Neutrophil (primary cell): Measurements from ENCODE around the gene ASF1A.

ENCODE experiments used
- H3K27ac ChIP-seq: fragments of 200-600 bp; sonication (generic); 2 replicates; pipeline ENCODE4 v1.5.1; 2016; ENCODE audit warnings: mild to moderate bottlenecking, moderate library complexity
- H3K27me3 ChIP-seq: fragments of 200-600 bp; sonication (generic); 2 replicates; pipeline ENCODE4 v1.6.0; 2016; ENCODE audit warnings: mild to moderate bottlenecking
- H3K36me3 ChIP-seq: fragments of 200-600 bp; sonication (generic); 2 replicates; pipeline ENCODE4 v1.5.1; 2017
- H3K4me1 ChIP-seq, 2 experiments: fragments of 200-600 bp in 1 of 2; sonication (generic) in 1 of 2; 1 replicate in 1 of 2; 2 replicates in 1 of 2; pipeline versions ENCODE4 v1.5.1 to v1.6.1; 2013 to 2016; ENCODE audit warnings: low read depth in 1 of 2, low read length in 1 of 2, mild to moderate bottlenecking in 1 of 2, moderate library complexity in 1 of 2; ENCODE audit not compliant: control insufficient read depth in 1 of 2, insufficient read depth in 1 of 2
- H3K4me3 ChIP-seq, 2 experiments: fragments of 200-600 bp in 1 of 2; sonication (generic) in 1 of 2; 1 replicate in 1 of 2; 2 replicates in 1 of 2; pipeline ENCODE4 v1.5.1; 2013 to 2016; ENCODE audit warnings: low read depth in 1 of 2, low read length in 1 of 2, mild to moderate bottlenecking in 1 of 2, moderate library complexity in 1 of 2
- H3K9me3 ChIP-seq: fragments of 200-600 bp; sonication (generic); 2 replicates; pipeline ENCODE4 v1.5.1; 2016
- TF ChIP-seq, protein P1 (sequence below): fragments of 200-600 bp; sonication (generic); IDR thresholded peaks from 2 replicates; pipeline ENCODE4 v1.5.1; 2016; ENCODE audit warnings: antibody characterized with exemption

Gene ASF1A

GRCh38 chr6:118893807-118894424, at the start of gene ASF1A:
TSS of gene ASF1A (plus strand) at chr6:118894152. CDS start at chr6:118894414, 262 bp downstream.
- H3K4me1 ChIP-seq: peaks cover 31 to 33% of the 10 kb centered on the region in 2 experiments
- H3K4me3 ChIP-seq: peak within 1 kb of the TSS; percentile 83 to 88
- H3K27ac ChIP-seq: peak within 1 kb of the TSS; percentile 79
- TF ChIP-seq, protein P1, sequence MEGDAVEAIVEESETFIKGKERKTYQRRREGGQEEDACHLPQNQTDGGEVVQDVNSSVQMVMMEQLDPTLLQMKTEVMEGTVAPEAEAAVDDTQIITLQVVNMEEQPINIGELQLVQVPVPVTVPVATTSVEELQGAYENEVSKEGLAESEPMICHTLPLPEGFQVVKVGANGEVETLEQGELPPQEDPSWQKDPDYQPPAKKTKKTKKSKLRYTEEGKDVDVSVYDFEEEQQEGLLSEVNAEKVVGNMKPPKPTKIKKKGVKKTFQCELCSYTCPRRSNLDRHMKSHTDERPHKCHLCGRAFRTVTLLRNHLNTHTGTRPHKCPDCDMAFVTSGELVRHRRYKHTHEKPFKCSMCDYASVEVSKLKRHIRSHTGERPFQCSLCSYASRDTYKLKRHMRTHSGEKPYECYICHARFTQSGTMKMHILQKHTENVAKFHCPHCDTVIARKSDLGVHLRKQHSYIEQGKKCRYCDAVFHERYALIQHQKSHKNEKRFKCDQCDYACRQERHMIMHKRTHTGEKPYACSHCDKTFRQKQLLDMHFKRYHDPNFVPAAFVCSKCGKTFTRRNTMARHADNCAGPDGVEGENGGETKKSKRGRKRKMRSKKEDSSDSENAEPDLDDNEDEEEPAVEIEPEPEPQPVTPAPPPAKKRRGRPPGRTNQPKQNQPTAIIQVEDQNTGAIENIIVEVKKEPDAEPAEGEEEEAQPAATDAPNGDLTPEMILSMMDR: peak; percentile 60
- no peaks in the 10 kb centered on the region for H3K27me3 ChIP-seq
- H3K9me3 ChIP-seq: no peaks in the 10 kb centered on the region
- H3K36me3 ChIP-seq: no peaks in the 10 kb centered on the region

DNA sequence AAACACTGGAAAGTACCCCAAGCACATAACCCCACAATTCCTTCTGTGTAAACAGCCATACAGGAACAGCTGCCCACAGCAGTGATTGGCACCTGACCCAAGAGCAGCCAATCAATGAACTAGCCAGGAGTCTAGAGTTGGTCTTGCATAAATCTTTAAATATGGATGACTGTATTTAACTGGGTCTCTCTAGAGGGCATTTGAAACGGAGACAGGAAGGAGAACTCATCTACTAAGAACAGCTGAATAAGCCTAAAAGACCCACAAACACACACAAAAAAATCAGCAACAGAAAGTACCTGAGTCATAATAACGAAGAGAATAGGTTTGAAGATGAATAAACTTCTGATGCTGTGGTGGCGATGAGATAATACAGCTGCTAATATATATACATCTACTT, 49.0 kb upstream of the ASF1A start:
- H3K36me3 ChIP-seq: no peaks in the 10 kb centered on the region
- TF ChIP-seq, protein P1: no peak

GRCh38 chr6:118853408-118853807, 40.5 kb upstream of the ASF1A start:
- H3K27me3 ChIP-seq: no peaks in the 10 kb centered on the region
- TF ChIP-seq, protein P1: no peak
- H3K9me3 ChIP-seq: no peaks in the 10 kb centered on the region
- no peak overlapping the region for H3K4me3 ChIP-seq
- H3K36me3 ChIP-seq: peaks cover 7% of the 10 kb centered on the region
- H3K4me1 ChIP-seq: no peaks in the 10 kb centered on the region
- no peak overlapping the region for H3K27ac ChIP-seq

More for the DNA sequence above, 49.0 kb upstream of the ASF1A start:
- Histone ChIP-seq H3K9me3 (no peaks in the 10 kb centered on the region), H3K27me3 (no peaks in the 10 kb centered on the region), H3K27ac (no peak overlapping the region), H3K4me3 (no peak overlapping the region), H3K4me1 (no peaks in the 10 kb centered on the region)

- TF ChIP-seq, protein P1: no peak
- H3K36me3 ChIP-seq: peaks cover 3% of the 10 kb centered on the region
- no peaks in the 10 kb centered on the region for H3K27me3 ChIP-seq
- no peak overlapping the region for H3K27ac ChIP-seq
- no peaks in the 10 kb centered on the region for H3K9me3 ChIP-seq
- H3K4me3 ChIP-seq: no peak overlapping the region
- peaks cover 13 to 20% of the 10 kb centered on the region in 2 experiments for H3K4me1 ChIP-seq
Observed at GRCh38 chr6:118856301-118856700, 37.7 kb upstream of the ASF1A start.

DNA sequence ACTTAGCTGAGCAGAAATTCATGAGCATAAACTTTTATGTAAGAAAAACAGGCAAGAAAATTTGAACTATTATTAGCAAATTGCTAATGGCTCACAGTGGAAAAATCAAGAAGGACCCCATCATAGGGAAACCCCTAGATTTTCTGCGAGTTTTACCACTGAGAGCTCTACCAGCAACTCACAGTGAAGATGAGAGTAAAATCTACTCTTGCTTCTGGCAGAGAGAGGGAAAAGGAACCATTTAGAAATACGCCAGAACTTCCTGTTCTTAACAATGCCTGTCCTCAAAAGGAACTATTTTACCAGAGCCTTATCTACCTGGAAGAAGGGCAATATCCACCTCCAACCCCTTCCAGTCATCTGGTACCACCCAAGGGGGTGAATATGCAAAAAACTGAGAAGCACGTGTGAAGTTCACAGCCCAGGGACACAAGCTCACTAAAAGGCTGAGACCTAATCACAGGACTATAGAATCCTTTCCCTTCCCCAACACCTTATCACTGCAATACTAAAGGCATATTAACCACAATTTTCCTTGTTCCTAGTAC, 34.4 kb upstream of the ASF1A start:
- peak overlapping the region; percentile 64 for H3K27ac ChIP-seq
- peaks cover 3% of the 10 kb centered on the region for H3K36me3 ChIP-seq
- TF ChIP-seq, protein P1: no peak
- peaks cover 18 to 21% of the 10 kb centered on the region in 2 experiments for H3K4me1 ChIP-seq
- H3K9me3 ChIP-seq: no peaks in the 10 kb centered on the region
- no peaks in the 10 kb centered on the region for H3K27me3 ChIP-seq
- no peak overlapping the region for H3K4me3 ChIP-seq
